Skeletal muscle cell (primary cell): Measurements from ENCODE around the gene GOLPH3L.
"Not testable (repeated sequence)": the region's sequence is repeated elsewhere in the genome, so short reads cannot be mapped to it uniquely, and the experiment has no call there.

ENCODE experiments used
- DNase-seq: peaks from one replicate; pipeline ENCODE4 v3.0.0-alpha.2; 2010; ENCODE audit warnings: low read depth
- H3K4me3 ChIP-seq: 2 replicates; pipeline ENCODE4 v1.5.1; 2011; ENCODE audit warnings: low read depth, mild to moderate bottlenecking, control low read depth, low read length, moderate library complexity

Gene GOLPH3L

GRCh38 chr1:150662811-150663210, 34.1 kb downstream of the GOLPH3L start:
- no peak overlapping the region for H3K4me3 ChIP-seq
- no peak for DNase-seq

DNA sequence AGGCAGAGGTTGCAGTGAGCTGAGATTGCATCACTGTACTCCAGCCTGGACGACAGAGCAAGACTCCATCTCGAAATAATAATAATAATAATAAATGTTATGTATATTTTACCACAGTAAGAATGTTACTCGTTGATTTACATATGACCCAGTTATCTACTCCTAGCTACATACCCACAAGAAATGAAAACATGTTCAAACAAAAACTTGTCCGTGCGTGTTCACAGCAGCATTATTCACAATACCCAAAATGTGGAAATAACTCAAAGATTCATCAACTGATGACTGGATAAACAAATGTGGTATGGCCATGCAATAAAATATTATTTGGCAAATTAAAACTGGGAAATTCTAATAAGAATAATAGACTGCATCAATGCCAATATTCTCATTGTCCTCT, 35.8 kb downstream of the GOLPH3L start:
- DNase-seq: no peak
- H3K4me3 ChIP-seq: no peak overlapping the region

- no peak overlapping the region for H3K4me3 ChIP-seq
- DNase-seq: no peak
Observed at GRCh38 chr1:150660584-150660983, 36.4 kb downstream of the GOLPH3L start.

DNA sequence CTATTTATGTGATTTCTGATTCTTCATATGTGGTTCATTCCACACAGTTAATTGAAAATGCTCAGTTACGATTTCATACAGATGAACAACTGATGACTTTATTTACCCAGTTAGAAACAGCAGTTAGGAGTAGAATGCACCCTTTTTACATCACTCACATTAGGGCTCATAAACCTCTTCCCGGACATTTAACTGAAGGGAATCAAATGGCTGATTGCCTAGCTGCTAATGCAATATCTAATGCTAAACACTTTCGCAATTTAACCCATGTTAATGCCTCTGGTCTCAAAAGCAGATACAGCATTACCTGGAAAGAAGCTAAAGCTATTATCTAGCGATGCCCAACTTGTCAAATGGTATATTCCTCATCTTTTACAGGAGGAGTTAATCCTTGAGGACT, 39.9 kb downstream of the GOLPH3L start:
- DNase-seq, H3K4me3 ChIP-seq: not testable (repeated sequence)

DNA sequence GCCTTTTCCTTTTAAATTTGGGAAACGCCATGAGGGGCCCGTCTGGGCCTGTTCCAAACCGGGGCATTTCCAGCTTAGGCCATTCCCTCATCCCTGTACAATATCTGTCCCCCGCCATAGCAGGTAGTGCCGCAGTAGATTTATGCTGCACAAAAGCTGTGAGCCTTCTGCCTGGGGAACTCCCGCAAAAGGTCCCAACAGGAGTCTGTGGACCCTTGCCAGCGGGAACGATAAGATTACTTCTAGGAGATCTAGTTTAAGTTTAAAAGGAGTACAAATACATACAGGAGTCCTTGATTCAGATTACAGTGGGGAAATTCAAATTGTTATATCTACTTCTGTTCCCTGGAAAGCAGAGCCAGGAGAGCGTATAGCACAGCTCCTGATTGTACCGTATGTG, 42.3 kb downstream of the GOLPH3L start:
- not testable (repeated sequence) for DNase-seq, H3K4me3 ChIP-seq

DNA sequence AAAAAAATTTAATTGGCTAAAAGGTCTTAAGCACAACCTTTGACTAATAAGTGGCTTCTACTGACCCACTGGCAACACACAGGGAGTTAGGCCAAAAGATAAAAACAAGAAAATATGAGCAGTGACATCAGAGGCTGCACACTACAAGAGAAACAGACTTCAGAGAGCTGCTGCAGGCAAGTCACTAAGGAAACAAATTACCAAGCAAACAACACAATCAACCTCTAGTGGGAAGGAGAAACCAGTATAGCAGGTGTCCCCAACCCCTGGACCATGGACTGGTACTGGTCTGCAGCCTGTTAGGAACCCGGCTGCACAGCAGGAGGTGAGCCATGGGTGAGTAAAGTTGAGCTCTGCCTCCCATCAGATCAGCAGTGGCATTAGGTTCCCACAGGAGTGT, 46.8 kb downstream of the GOLPH3L start:
- H3K4me3 ChIP-seq: no peak overlapping the region
- DNase-seq: no peak

DNA sequence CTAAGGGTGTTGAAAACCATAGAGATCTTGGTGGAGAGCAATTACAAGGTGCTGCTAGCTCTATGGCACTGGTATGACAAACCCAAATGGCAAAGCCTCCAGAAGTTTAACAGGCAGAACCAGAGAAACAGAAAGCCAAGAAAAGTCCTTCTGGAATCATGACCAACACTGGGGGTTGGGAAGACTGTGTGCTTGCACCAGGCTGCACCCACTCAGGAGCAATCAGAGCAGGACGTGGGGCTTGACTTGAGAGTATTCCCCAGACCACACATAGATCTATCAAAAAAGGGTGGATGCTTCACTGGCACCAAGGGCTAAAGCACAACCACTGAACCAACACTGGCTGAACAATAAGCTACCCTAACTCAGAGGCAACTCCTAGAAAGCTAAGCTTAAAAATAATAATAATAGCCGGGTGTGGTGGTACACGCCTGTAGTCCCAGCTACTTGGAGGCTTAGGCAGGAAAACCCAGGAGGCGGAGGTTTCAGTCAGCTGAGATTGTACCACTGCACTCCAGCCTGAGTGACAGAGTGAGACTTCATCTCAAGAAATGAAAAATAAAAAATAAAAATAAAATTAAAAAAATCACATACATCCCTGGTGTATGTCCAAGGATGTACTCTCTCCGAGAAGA, 47.4 kb downstream of the GOLPH3L start:
- H3K4me3 ChIP-seq: no peak overlapping the region
- DNase-seq: no peak

DNA sequence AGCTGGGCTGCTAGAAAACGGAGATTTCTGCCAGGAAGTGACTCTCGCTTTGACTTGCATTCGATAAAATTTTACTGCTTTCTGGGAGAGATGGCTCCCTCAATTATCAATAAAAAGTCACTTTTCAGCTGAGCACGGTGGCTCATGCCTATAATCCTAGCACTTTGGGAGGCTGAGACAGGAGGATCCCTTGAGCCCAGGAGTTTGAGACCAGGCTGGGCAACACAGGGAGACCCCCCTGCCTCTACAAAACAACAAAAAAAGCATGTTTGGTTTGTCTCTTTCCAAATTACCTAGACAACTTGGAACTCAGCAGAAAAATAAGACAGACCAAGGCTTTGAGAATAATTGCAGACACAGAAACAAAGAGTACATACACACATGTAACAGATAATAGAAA, 54.7 kb downstream of the GOLPH3L start:
- no peak for DNase-seq
- no peak overlapping the region for H3K4me3 ChIP-seq

DNA sequence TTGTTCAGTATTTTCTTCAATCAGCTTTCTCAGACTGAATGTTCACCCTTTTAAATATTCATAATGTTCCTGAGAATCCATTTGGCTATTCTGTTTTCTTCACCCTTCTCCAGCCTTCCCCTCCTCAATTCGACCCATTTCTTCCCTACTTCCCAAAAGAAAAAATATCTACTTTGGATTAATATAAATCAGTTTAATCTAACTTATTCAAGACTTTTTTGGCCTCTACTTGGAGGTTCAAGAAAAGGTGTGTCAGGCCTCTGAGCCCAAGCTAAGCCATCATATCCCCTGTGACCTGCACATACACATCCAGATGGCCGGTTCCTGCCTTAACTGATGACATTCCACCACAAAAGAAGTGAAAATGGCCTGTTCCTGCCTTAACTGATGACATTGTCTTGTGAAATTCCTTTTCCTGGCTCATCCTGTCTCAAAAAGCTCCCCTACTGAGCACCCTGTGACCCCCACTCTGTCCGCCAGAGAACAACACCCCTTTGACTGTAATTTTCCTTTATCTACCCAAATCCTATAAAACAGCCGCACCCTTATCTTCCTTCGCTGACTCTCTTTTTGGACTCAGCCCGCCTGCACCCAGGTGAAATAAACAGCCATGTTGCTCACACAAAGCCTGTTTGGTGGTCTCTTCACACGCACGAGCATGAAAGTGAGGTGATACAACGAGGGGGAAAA, 55.7 kb downstream of the GOLPH3L start:
- DNase-seq, H3K4me3 ChIP-seq: not testable (repeated sequence)

- DNase-seq, H3K4me3 ChIP-seq: not testable (repeated sequence)
Observed at GRCh38 chr1:150638430-150638829, 58.5 kb downstream of the GOLPH3L start.

- DNase-seq, H3K4me3 ChIP-seq: not testable (repeated sequence)
Observed at GRCh38 chr1:150634839-150635622, 61.9 kb downstream of the GOLPH3L start.

DNA sequence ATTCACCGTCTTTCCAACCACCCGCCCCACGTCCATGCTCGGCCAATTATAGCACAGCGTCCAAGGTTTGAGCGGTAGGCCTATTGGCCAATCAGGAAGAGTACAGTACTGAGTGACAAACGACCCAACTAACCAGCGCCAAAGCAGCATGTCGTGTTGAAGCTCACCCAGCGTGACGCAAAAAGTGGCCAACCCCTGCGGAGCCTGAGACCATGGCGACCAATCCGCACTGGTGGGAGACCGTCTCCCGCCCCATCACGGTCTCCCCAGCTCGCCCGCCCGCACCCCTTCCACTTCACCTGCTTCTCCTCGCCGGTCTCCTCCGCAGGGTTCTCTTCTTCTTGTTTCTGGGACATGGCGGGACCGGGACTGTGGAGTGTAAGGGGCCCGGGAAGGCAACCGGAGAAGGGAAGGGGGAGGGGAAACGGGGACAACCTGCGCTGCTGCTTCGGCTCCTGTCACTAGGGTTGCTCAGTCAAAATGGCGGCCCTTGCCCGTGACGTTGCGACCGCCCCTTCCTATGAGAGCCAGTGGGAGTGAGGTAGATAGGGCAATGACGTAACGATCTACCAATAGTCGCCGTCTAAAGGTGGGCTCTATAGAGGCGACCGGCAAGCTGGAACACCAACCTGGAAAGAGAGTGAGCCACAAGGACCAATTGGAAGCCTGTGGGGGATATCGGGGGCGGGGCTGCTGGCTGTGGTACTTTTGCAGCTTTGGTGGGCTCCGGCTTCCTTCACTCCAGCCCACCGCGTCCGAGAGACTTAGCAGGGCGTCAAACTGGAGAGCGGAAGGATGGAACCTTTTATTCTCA, 67.6 kb downstream of the GOLPH3L start, which contains the start of gene ENSA:
Gene ENSA (minus strand): TSS at position 498 of the 814 bp plus-strand sequence. CDS start 142 bp downstream, at position 356.
- H3K4me3 ChIP-seq: peak within 1 kb of the TSS; percentile 82
- DNase-seq: peak; percentile 99

- H3K4me3 ChIP-seq: peak overlapping the region; percentile 82
- DNase-seq: no peak
Observed at GRCh38 chr1:150628766-150629114, 68.2 kb downstream of the GOLPH3L start.

DNA sequence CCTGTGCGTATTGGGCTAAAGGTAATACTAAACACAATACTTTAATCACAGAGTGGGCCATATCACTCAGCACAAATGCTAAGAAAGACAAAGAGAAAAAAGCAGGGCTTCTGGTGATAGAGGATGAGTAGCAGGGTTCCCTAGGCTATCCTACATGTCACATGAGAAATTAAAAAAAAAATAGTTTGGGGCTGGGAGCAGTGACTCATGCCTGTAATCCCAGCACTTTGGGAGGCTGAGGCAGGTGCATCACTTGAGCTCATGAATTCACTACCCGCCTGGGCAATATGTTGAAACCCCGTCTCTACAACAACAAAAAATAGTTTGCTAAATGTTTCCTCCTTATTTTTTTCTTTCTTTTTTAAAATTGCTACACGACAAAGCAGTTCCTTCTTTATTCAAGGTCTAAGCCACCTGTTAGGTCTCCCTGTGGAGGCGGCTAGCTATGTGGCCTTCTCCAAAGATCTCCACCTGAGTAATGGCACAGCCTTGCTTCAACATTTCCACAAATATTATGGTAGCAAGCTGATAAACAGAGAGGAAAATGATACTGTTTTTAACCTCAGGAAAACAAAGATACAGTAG, 69.0 kb downstream of the GOLPH3L start:
- DNase-seq: no peak
- H3K4me3 ChIP-seq: peak overlapping the region; percentile 82

DNA sequence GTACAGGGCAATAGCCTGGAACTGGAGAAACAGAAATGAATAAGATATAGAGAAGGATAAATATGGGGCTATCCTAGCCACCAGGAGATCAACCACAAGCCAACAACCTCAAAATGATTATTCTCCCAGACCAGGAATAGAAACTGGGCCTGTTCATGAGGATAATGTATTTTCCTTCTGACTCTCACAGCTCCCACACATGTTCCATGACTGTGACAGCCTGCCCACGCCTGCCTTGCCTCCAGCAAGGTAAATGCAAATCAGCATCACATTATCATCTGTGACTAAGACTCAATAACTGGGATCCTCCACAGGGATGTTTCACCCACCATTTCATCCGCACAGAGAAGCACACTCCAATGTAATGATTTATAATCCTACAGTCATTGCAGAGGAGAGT, 70.8 kb downstream of the GOLPH3L start:
- no peak overlapping the region for H3K4me3 ChIP-seq
- DNase-seq: no peak

DNA sequence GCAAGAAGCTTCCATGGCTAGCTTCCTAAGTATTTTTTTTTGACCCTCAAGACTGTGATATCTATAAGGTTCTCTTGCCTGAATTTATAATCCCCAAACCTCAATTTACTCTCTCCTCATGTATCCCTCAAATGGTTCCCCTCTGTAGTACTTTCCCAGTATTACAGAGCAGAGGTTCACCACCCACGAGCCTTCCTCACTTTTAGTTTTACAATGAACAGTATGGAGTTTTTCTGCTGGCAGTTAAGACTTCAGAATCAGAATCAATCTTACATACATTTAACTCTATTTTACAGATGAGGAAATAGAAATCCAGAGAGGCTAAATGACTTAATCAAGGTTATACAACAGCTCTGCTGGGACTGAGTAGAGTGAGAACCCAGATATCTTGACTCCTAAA, 72.4 kb downstream of the GOLPH3L start:
- not testable (repeated sequence) for H3K4me3 ChIP-seq, DNase-seq

DNA sequence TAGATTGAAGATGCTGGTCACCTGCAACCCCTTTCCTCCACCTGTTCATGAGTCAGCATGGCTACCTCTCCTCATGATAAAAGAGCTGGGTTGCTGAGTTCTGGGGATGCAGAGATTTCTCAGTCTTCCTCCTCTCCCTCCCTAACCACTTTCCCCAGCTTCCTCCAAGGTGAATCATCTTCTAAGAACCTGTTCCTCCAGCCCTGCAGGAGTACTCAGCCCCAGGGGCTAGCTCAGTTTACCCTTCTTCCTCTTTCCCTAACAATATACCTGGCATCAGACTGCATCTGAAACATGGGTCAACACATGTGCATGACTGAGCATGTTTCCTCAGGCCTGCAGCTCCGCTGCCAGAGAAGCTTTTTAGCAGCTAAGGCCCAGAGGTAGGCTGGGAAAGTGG, 72.8 kb downstream of the GOLPH3L start:
- DNase-seq: not testable (repeated sequence)

DNA sequence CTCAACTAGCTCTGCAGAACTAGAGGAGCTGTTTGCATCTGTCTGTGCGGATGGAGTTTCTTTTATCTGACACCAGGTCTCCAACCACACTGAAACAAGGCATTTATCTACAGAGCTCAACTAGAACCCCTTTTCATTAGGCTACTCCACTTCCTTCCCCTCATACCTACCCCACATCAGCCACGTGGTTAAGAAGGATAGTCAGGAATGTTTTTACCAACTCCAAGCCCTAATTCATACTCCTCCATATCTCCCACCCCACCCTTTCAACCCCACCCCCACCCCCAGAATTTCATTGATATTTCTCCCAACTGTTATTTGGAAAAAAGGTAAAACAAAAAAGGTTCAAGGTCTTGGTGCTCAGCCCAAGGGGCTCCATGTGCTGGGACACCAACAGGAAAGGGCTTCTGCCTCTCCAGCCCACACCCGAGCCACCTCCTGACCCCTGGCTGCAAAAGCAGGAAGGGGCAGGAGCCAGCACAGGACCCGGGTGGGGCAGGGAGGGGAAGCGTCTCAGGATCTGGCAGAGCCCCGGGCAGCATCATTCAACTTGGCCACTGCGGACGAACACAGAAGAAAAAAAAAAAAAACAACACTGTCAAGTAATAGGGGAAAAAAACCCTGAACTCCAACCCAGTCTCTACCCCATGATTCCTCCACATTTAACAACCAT, 74.5 kb downstream of the GOLPH3L start:
- no peak for DNase-seq
- no peak overlapping the region for H3K4me3 ChIP-seq

More for the DNA sequence above, 72.8 kb downstream of the GOLPH3L start:
- H3K4me3 ChIP-seq: not testable (repeated sequence)
